ENCODE measurements around the gene RAX2.

DNA sequence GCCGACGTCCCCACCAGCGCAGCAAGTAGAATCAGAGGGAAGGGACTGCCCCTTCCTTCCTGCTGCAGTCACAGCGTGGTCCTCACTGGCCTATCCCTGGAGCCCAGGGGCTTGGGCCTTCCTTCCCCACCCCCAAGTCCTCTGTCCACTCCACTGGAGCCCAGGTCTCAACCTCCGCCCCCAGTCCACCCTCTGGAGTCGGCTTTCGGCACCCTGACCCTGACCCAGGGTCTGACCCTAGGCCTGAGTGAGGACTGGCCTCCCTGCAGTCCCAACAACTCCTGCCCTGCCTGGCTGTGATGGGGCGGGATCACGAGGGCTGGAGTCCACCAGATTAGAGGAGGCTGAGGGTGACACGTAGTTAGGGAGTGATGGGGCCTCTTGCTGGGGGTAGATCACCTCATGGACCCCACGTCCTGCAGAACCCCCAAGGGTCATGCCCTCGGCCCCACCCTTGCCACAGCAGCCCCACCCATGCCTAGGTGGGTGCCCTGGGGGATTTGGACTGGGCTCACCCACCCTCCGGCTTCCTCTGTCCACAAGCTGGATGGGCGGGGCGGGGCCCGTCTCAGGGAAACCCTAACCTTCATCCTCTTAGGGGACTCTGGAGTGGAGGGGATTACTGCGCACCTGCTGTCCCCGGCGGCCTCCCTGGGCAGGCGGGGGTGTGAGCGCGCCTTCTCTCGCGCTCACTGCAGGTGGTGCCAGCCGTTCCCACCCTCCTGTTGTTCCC is 3.8 kb downstream of the RAX2 start:
- TF ChIP-seq ARNT (IDR thresholded peaks at IDR 0.05) (no peak), CTBP1 (IDR thresholded peaks at IDR 0.05; ENCODE audit: borderline replicate concordance) (no peak), SP1 (IDR thresholded peaks at IDR 0.05) (no peak), HDGF (IDR thresholded peaks at IDR 0.05; ENCODE audit: borderline replicate concordance) (no peak), BHLHE40 (IDR thresholded peaks at IDR 0.05; ENCODE audit: borderline replicate concordance) (no peak)
